NCI-H524 (cell line): ENCODE results near the gene STOM.
"Not testable (repeated sequence)": the region's sequence is repeated elsewhere in the genome, so short reads cannot be mapped to it uniquely, and the experiment has no call there.

Source experiments
- DNase-seq, 2 experiments: peaks; one replicate each; lab custom pipeline; 2025; lab: John Stamatoyannopoulos, UW

Gene STOM

DNA sequence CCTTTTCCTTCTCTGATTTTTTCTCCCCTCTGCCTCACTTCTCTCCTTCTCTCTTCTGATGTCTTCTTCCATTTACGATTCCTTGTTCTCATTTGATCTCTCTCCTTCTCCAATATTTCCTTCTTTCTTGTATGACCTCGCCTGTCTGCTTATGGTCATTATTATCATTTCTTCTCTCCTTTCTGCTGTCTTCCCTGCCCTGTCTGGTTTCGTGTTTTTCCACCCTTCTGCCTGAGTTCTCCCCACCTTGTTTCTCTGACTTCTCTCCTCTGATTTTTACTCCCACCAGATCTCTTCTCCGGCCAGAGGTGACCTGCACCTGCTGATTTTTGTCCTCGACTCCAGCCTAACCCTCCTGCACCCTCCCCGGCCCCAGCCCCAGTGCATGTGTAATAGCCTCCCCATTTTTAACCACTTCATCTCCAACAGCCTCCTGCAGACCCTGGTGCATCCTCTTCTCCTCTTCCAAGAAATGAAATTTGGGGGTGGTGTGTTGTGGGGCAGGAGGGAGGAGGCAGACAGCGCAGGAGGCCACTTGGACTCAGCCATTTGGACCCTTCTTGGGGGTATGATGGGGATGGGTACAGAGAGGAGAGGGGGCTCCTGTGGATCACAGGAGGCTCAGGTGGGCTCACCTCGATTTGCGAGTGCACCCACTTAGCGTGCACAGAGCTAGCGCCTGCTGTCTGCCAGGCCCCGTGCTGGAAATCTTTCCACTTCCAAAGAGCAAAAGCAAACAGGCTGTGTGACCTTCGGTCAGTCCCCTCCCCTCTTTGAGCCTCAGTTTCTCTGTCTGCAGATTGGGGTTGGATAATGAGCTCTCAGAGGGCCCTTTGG, 69.5 kb downstream of the STOM start:
- no peak for DNase-seq

DNA sequence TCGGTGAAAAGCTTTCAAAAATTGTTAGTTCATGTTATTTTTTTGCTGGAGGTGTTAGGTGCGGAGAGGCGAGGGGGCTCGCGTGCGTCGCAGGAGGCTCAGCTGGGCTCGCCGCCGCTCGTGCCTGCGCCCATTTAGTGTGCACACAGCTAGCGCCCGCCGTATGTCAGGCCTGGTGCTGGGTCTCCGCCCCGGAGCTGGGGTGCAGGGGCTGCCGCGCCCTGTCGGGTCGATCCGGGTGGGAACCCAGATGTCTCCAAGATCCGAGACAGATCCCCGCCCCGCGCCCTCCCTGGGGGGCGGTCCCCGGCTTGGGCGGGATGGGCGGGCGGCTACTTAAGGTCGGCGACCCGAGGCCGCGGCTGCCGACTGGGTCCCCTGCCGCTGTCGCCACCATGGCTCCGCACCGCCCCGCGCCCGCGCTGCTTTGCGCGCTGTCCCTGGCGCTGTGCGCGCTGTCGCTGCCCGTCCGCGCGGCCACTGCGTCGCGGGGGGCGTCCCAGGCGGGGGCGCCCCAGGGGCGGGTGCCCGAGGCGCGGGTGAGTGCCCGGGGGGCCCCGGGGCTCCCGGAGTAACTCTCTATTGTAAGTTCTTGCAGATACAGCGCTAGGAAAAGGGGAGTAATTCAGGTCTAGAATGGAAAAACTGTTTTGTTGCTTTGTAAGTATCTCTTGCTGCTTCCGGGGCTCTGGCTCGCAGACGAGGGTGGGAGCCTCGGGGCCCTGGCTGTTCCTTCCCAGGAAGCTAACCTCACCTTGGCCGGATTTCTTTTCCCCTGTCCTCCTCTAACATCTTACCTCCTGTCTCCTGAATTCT, 70.4 kb downstream of the STOM start:
- peak in 1 of 2 experiments; percentile 57 for DNase-seq

DNA sequence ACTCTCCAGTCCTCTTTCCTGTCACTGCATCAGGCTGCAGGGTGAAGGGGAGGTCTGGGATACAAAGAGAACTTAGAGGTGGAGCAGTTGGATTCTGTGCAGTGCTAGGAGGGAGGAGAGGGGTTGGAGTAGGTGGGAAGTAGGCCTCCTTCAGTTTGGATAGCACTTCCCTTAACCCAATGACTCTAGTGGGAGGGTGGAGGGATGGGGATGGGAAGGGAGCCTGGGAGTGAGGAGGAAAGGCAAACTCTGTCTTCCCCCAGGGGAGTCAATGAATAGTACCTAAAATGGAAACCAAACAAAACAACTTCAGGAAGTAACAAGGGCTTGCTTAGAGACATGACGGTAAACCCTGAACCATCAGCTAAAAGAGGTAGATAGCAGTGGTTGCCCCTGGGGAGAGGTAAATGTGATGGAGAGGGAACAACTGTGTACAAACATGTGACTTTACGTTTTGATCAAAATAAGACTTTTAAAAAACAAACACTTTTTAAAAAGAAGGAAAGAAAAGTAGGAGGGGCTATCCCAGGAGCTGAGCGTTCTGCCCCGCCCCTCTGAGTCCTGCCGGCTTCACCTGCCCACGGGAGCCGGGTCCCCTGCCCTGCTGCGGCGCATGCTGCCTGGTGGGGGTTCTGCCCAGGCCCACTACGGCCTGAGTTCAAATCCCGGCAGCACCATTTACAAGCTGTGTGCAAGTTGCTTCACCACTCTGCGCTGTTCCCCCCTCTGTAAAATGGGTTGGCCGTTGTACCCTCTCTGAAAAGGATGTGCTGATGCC, 71.2 kb downstream of the STOM start:
- DNase-seq, result no peak

DNA sequence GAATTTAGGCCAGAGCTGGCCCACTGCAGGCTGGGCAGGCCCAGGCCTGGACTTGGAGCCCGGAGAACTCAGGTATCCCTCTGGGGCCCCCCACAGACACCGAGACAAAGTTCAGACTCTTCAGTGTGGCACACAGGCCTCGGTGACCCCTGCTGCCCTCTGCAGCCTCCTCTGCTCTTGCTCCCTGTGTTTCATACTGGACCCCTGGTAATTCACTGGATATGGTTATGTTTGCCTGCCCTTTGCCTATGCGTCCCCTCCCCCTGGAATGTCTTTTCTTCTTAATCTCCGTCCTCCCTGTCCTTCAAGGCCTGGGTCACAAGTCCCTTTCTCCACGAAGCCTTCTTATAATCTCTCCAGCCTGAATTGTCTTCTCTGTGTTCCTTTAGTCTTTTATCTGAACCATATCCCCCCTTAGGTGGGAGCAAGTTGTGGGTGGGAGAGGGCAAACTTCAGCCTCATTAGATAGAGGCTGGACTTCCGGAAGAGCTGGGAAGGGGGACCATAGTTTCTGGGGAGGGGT, 72.0 kb downstream of the STOM start:
- no peak for DNase-seq

DNA sequence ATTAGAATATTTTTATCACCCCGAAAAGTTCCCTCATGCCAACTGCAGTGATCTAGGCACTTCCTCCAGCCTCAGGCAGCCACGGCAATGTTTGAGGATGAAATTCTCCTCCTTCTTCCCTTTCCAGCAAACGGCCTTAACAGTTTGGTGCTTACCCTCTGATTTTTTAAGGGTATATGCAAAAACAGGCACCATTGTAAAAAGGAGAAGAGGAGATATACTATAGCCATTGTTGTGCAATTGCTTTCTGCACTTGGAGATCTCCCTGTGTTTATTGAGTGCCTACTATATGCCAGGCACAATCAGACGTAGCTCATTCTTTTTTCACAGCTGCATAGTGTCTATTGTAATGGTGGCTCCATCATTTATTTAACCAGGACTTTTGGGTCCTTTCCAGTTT, 72.7 kb downstream of the STOM start:
- no peak for DNase-seq

DNA sequence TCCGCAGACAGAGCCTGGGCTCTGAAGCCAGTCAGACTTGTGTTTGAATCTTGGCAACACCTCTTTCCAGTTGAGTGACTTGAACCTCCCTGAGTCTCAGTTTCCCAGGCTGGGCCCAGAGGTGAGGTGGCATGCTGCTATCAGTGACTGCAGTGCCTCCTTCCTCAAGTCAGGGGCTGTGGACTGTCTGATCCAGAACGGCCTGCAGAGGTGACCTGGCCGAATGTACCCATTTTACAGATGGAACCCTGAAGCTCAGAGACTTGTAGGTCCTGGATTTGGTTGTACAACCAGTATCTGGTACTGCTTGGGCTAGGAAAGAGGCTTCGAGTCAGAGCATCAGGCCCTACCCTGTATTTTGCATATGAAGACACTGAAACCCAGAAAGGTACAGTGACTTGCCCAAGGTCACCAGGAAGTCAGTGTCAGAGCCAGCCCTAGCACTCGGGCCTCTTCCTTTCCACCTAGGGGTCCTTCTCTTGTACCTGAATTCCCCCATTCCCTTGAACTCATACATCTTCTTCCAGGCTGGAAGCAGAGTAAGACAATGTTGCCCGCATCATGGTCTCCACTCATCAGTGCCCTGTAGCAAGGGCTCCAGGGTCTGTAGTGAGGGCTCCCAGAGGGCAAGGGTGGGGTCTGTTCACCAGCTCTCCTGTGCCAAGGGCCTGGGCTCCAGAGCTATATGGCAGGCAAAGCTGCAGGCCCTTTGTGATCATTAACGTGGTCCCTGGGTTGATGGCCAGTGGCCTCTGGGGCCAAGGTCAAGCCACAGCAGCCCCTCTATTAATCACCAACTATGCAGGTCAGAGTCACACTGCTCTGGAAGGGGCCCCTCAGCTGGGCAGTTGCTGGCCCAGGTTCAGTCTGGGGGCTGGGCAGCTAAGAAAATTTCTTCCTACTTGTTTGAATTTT, 73.6 kb downstream of the STOM start:
- DNase-seq, result no peak

DNA sequence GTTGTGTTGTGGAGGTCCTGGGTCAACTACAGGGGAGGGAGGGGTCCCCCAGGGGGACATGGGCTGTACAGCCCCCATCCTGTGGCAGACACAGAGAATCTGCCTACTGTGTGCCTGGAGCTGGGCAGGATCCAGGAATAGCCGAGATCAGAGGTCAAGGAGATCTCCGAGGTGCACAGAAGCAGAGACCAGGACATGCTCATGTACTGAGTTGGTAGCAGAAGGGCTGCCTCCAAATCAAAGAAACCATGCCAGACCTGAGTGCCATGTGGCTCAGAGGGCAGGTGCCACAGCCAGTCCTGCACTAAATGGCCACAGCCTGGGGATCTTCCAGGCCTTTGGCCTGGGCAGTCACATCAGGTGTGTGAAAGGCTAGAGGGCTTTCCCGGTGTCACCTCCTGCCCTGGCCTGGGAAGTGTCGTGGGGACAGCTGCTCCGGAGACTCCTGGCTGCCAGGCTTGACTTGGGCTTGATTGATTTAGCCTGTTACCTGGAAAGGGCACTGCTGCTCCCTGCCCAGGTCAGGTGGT, 74.3 kb downstream of the STOM start:
- no peak for DNase-seq

DNA sequence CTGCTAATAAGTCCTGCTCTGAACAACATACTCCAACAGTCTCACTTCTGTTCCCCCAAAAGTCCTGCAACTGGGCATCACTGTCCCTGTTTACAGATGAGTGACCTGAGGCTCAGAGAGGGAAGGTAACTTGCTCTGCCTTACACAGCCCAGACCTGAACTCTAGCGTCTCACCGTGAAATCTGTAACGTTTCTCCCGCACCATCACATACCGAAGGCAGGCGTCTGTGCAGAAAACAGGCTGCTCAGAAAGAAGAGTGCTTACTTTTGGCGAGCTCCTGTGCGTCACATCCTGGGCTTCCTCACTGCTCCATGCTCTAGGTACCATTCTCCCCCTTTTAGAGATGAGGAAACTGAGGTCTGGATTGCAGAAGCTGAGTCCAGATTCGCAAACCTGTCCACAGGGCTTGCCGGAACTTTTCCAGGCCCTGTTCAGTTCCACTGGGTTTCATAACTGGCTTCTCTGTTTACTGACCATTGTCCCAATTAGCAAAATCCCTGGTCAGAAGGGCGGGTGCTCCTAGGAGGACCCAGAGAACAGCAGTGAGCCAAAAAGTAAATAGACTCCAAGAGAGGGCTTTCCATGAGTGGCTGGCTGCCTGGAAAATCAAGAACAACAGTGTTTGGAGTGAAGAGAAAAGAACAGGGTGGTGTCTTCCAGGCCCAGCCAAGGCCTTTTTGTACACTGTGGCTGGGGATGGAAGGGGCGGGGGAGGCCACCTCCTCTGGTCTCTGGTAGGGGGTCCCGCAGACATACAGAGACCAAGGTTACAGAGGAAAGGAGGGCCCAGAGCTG, 75.0 kb downstream of the STOM start:
- DNase-seq, result no peak

DNA sequence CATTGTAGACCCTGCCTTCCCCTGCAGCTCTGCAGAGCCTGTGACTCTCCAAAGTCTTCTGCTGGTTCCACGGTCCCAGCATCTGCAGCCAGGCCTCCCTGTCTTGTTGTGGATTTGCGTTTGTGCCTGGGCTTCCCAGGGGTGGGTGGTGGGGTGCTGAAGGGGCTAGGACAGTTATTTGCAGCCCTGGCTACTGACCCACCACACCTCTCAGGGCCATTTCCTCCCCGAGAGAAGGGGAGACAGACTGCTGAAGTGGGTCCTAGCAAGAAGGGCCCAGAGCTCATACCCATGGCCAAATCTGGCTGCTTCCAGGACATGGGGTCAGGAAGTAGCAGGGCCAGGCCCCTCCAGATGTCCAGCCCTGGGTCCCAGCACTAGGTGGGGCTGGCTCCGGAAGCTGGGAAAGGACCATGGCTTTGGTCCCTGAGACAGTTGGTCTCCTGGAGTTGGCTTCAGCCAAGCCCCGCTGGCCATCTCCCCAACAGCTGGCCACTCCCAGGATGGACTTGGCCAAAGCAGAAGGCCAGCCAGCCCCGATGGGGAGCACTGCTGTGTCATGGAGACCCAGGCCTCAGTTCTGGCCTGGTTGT, 75.8 kb downstream of the STOM start:
- no peak for DNase-seq

DNA sequence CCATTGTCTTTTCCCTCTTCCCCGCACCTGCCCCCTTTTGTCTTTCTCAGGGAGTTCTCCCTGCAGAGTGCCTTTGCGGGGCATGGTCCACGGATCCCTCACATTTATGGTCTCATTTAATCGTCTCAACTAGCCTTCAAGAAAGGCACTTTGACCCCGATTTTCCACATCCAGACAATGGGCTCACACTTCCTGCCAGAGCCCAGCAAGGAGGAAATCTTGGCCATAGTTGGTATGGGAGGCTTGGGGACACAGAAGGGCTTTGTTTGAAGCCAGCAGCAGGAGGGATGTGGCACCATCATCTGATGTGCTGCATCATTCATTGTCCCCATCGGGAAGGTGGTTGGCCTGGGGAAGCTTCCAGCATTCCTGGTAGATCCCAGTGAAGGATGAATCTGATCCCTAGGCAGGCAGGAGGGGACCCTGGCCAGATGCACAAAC, 77.2 kb downstream of the STOM start:
- DNase-seq, result no peak

DNA sequence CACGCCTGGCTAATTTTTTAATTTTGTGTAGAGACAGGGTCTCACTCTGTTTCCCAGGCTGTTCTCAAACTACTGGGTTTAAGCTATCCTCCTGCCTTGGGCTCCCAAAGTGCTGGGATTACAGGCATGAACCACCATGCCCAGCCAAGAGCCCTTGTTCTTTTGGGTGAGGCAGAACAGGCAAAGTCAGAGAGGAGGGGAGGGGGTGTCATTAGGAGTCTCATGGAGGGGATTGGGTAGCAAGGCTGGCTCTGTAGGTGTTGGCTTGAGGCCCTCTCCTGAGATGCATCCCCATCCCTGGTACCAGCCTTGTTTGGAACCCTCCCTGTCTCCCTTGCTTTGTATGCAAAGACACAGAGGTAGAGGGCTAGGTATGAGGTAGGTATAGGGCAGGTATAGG, 78.0 kb downstream of the STOM start:
- DNase-seq, result no peak

DNA sequence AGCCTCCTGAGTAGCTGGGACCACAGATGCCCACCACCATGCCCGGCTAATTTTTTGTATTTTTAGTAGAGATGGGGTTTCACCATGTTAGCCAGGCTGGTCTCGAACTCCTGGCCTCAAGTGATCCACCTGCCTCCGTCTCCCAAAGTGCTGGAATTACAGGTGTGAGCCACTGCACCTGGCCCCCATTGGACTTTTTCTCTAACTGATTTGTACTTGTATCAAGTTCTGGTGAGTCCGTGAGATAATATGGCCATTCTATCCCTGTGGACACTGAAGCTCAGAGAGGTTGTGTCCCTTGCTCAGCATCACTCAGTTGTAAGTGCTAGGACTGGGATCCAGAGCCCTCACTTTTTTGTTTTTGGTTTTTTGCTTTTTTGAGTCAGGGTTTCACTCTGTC, 78.5 kb downstream of the STOM start:
- DNase-seq, result not testable (repeated sequence)

DNA sequence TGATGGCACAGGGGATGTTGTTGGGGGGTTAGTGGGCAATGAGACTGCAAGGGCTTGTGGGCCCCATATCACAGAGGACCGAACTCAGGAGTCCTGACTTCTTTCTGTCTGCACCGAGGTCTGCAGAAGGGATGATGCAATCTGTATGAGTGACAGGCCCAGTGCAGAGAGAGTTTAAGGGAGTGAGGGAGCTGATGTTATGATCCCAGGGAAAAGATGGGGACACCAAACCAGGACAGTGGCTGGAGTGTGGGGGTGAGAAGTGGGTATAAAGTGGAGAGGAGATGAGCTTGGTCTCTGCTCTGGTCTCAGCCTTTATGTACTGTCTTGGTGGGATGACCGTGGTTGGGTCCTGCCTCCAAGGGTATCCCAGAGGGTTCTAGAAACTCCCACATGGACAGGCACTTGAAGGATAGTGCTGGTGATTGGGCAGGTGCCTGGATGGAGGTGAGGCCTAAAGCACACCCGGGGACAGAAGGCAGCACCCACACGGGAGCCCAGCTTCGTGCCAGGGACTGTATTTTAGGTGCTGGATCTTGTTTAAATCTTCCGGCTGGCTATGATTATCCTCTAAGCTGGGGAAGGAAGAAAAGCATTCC, 80.2 kb downstream of the STOM start:
- no peak for DNase-seq

DNA sequence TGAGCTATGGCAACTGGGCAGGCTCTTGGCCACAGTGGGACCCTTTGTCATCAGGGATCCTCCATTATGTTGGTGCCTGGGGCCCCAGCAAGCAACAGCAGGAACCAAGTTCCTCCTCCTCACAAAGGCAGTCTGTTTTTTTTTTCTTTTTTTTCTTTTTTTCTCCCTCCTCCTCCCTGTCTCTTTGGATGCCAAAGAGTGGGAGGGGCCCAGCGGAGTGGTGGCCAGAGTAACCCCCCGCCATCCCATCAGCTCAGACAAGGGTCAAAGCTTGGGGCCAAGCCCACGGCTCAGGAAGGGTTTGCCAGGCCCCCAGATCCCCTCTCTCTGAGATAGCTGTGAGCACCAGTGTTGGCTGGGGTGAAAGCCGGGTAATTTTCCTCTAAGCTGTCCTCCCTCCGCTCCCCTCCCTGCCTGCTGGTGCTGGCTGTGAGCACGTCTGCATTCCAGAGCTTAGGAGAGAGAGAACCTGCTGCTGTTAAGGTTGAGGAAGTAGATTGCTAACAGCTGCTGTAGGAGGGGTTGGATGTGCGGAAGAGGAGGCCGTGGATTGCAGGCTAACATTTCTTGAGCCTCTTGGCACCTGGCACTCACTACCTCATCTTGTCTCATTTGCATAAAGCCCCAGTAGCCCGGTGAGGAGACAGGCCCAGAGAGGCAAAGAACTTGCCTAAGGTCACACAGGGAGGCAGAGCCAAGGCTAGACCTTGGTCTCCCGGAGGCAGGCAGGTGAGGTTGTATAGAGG, 80.9 kb downstream of the STOM start:
- peak; percentile 61 to 91 for DNase-seq
